ENCODE data around the gene ALS2CL. TPM values are rescaled to one million over a fixed set of nuclear protein-coding genes. Genes with fewer than 3 reads are reported as not detected.

Gene ALS2CL
- total RNA-seq, 2 experiments from 2014 or later: 6.9 to 7.4 TPM

DNA sequence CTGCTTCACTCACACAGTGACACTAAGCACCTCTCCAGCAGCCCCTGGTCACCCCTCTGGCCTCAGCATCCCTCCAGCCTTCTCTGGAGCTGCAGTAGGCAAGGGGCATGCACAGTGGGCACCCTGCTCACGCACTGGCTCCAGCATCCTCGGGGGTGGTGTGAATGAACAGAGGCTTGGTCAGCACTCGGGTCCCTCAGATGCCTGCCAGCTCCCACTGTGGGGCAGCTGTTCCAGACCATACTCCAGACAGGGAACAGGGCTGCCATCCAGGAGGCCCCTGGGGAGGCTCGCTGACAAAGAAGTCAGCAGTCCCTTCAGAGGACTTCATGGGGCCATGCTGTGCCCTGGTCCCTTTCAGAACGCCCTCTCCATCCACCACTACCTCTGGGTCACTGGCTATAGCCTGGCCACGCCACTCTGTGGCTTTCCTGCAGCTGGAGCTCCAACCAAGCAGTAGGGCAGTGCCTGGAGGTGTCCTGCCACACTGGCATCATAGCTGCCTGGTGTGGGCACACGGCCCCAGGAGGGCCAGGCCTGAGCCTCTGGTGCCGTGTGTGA is 26.3 kb downstream of the ALS2CL start:
- Mint-ChIP-seq H3K27ac (no peak overlapping the region), H3K4me3 (no peak overlapping the region), H3K36me3 (ENCODE audit: low read depth) (no peaks in the 10 kb centered on the region), H3K27me3 (peaks cover 2% of the 10 kb centered on the region), H3K4me1 (no peaks in the 10 kb centered on the region), H3K9me3 (no peaks in the 10 kb centered on the region)
- DNase-seq: no peak
- CTCF ChIA-PET: no interaction called here
- POLR2A ChIA-PET: no interaction called here

DNA sequence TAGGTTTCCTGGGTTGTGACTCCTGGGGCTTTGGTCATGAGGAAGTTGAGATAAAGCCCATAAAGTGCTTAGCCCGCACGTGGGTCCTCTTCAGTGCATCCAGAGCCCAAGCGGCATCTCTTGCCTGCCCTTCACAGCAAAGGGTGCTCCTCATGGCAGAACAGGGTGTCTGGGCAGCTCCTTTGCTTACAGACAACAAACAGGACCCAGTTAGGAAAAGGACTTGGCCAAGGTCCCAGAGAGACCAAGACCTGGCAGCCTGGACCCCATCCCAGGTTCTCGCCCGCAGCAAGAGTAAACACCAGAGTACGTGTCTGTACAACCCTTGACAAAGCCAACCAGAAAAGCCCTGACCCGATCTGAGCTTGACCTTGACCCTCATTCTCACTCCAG is 27.0 kb downstream of the ALS2CL start:
- no peaks in the 10 kb centered on the region for H3K4me1 Mint-ChIP-seq
- no peak overlapping the region for H3K4me3 Mint-ChIP-seq
- no peak overlapping the region for H3K27ac Mint-ChIP-seq
- ChIA-PET POLR2A (no interaction called here), CTCF (no interaction called here)
- H3K36me3 Mint-ChIP-seq (ENCODE audit: low read depth): no peaks in the 10 kb centered on the region
- no peaks in the 10 kb centered on the region for H3K9me3 Mint-ChIP-seq
- H3K27me3 Mint-ChIP-seq: peaks cover 2% of the 10 kb centered on the region
- DNase-seq: no peak

GRCh38 chr3:46665763-46666452 is 27.6 kb downstream of the ALS2CL start:
- no peak for DNase-seq
- no peak overlapping the region for H3K27ac Mint-ChIP-seq
- H3K4me3 Mint-ChIP-seq: no peak overlapping the region
- H3K36me3 Mint-ChIP-seq (ENCODE audit: low read depth): no peaks in the 10 kb centered on the region
- no peaks in the 10 kb centered on the region for H3K9me3 Mint-ChIP-seq
- ChIA-PET CTCF (no interaction called here), POLR2A (no interaction called here)
- peaks cover 2% of the 10 kb centered on the region for H3K27me3 Mint-ChIP-seq
- no peaks in the 10 kb centered on the region for H3K4me1 Mint-ChIP-seq

DNA sequence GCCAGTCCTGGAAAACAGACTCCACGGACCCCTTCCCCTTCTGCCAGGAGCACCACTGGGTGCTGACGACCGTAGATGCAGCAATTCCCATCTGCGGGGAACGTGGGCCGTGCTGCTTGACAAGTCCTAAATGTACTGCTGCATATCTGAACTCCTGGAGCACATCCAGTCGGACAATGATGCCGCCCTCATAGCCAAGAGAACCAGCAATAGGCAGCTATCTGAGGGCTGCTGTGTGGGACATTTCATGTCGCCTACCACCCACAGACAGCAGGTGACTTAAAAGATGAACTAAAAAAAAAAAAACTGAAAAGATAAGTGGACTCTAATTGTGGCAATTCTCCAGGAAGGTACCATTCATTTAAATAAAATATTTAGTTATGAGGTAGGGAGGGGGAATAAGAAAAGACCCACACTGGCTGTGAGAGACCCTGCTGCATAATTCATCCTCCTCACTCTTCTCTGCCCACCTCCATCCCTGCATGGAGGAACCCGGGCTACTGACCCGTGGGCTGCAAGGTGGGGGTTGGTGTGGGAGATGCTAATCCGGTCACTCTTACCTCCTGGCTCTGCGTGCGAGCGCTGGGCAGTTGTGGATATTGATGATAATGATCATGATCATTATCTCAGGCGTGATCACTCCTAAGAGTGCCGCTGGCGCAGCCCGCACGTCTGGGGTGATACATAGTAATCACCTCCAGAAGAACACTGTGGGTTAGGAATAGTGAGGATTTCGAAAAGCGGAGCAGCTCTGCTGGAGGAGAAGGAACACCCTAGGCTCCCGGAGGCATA is 28.3 kb downstream of the ALS2CL start:
- POLR2A ChIA-PET: no interaction called here
- no peak for DNase-seq

GRCh38 chr3:46664188-46664970 is 29.1 kb downstream of the ALS2CL start:
- H3K4me1 Mint-ChIP-seq: no peaks in the 10 kb centered on the region
- no peak overlapping the region for H3K4me3 Mint-ChIP-seq
- no peaks in the 10 kb centered on the region for H3K36me3 Mint-ChIP-seq (ENCODE audit: low read depth)
- peak; percentile 15 for DNase-seq
- H3K27ac Mint-ChIP-seq: no peak overlapping the region
- POLR2A ChIA-PET: no interaction called here
- CTCF ChIA-PET: interaction anchor here (0.6 to 1.2 kb wide), 4 partner anchors 11 to 561 kb away, joined by 3 to 4 read pairs (median 3); no protein-coding TSS in a partner anchor
- H3K9me3 Mint-ChIP-seq: no peaks in the 10 kb centered on the region
- peaks cover 2% of the 10 kb centered on the region for H3K27me3 Mint-ChIP-seq

More for the DNA sequence above, 28.3 kb downstream of the ALS2CL start:
- Mint-ChIP-seq H3K27ac (no peak overlapping the region), H3K4me3 (no peak overlapping the region), H3K27me3 (peaks cover 2% of the 10 kb centered on the region), H3K36me3 (ENCODE audit: low read depth) (no peaks in the 10 kb centered on the region), H3K9me3 (no peaks in the 10 kb centered on the region), H3K4me1 (no peaks in the 10 kb centered on the region)
- CTCF ChIA-PET: interaction anchor here (1.2 kb wide), 1 partner anchor 177 kb away, joined by 4 read pairs; no protein-coding TSS in a partner anchor

DNA sequence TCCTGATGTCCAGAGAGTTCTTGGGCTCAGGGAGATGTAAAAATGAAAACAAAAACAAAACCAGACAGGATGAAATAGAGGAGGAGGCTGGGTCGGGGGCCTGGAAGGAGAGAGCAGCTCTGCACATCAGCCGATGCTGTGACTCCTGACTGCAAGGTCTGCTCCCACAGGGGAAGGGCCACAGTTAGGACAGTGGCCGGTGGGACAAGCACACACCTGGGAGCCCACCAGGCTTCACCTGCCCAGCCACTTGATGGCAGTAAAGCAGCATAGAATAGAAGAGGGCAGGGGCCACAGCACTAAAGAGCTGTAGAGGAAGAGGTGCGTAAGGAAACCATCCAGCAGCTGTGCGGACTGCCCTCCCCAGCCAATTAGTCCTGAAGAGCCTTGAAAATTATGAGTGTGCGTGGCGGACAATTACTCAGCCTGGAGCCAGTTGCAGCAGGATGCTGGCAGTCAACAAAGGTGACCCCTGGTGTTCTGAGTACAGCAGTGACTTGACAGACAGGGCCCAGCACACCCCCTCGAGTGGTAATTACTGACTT is 29.8 kb downstream of the ALS2CL start:
- Mint-ChIP-seq H3K27me3 (peaks cover 2% of the 10 kb centered on the region), H3K4me1 (no peaks in the 10 kb centered on the region), H3K27ac (no peak overlapping the region), H3K9me3 (no peaks in the 10 kb centered on the region), H3K4me3 (no peak overlapping the region), H3K36me3 (ENCODE audit: low read depth) (no peaks in the 10 kb centered on the region)
- POLR2A ChIA-PET: no interaction called here
- peak; percentile 17 for DNase-seq
- CTCF ChIA-PET: interaction anchor here (0.6 kb wide), 2 partner anchors 10 to 134 kb away, joined by 3 read pairs; no protein-coding TSS in a partner anchor

- H3K4me1 Mint-ChIP-seq: no peaks in the 10 kb centered on the region
- H3K27me3 Mint-ChIP-seq: peaks cover 2% of the 10 kb centered on the region
- H3K27ac Mint-ChIP-seq: no peak overlapping the region
- H3K4me3 Mint-ChIP-seq: no peak overlapping the region
- POLR2A ChIA-PET: no interaction called here
- CTCF ChIA-PET: no interaction called here
- DNase-seq: peak; percentile 9
- H3K36me3 Mint-ChIP-seq (ENCODE audit: low read depth): no peaks in the 10 kb centered on the region
- no peaks in the 10 kb centered on the region for H3K9me3 Mint-ChIP-seq
Measured at GRCh38 chr3:46662771-46663551, 30.5 kb downstream of the ALS2CL start.

- no peak for DNase-seq
- peaks cover 4% of the 10 kb centered on the region for H3K27me3 Mint-ChIP-seq
- POLR2A ChIA-PET: no interaction called here
- CTCF ChIA-PET: interaction anchor here (1.9 kb wide), 1 partner anchor 173 kb away, joined by 8 read pairs; no protein-coding TSS in a partner anchor
- no peaks in the 10 kb centered on the region for H3K36me3 Mint-ChIP-seq (ENCODE audit: low read depth)
- H3K4me1 Mint-ChIP-seq: peaks cover 3% of the 10 kb centered on the region
- H3K4me3 Mint-ChIP-seq: no peak overlapping the region
- H3K9me3 Mint-ChIP-seq: no peaks in the 10 kb centered on the region
- H3K27ac Mint-ChIP-seq: no peak overlapping the region
Measured at GRCh38 chr3:46661776-46662766, 31.4 kb downstream of the ALS2CL start.

DNA sequence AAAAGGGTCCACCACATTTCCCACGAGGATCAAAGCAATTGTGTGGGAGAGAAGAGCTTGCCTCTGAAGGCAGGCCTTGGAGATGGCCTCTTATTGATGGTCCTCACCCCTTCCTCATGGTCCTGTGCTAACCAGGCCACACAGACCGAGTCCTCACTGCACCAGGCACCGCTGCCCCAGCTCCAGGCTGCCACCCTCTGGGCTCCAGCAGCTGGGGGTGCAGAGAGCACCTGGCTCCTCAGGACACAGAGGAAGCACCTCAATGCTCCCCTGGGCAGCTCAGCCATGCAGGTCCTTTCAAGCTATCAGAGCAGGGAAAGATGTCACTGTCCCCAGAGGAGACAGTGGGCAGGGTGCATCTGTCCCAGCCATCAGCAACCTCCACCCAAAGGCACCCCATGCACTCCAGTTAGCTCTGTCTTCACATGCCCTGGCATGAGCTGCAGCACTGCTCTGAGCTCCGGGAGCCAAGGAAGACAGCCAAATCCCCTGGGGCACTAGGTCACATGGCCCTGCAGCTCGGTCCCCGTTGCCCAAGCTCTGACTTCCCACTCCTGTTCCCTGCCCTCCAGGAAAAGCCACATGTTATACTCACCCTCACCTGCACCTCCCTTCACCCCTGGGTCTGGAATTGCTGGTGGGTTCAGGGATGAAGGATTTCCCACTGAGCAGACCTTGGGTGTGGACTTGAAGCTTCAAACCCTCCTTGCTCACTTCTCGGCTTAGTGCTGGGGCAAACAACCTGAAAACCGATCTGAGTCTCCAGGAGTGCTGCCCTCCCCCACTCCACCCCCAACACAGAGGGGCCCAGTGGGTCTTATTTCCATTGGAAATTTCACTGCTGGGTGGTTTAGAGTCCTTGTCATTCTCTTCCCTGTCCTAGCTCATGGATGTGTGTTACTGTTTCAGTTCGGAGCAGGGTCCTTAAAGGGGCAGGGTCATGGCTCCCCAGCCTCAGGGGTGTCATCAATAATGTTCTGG is 32.6 kb downstream of the ALS2CL start:
- no peak overlapping the region for H3K27ac Mint-ChIP-seq
- no peak overlapping the region for H3K4me3 Mint-ChIP-seq
- H3K36me3 Mint-ChIP-seq (ENCODE audit: low read depth): no peaks in the 10 kb centered on the region
- no peaks in the 10 kb centered on the region for H3K9me3 Mint-ChIP-seq
- peaks cover 3% of the 10 kb centered on the region for H3K4me1 Mint-ChIP-seq
- peak; percentile 12 for DNase-seq
- peaks cover 4% of the 10 kb centered on the region for H3K27me3 Mint-ChIP-seq
- ChIA-PET POLR2A (no interaction called here), CTCF (interaction anchor here (1.9 kb wide), 1 partner anchor 172 kb away, joined by 8 read pairs; no protein-coding TSS in a partner anchor)

DNA sequence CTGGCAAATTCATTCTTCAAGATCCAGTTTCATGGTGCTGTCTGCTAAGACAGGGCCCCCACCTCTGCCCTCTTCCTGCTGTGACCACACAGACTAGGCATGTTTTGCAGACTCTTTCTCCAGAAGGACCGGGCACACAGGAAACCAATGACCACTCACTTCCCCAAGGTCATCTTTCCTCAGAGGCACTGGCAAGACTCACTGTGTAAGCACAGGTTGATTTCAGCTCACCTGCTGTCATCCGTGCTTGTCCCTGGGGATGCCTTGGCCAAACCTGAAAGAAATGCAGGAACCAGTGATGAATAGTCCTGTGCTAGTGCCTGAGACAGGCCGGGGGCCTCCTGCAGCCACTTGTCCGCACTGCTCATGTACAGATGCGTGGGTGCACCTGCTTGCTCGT is 33.5 kb downstream of the ALS2CL start:
- no peaks in the 10 kb centered on the region for H3K36me3 Mint-ChIP-seq (ENCODE audit: low read depth)
- no peaks in the 10 kb centered on the region for H3K9me3 Mint-ChIP-seq
- H3K27ac Mint-ChIP-seq: no peak overlapping the region
- no peak overlapping the region for H3K4me3 Mint-ChIP-seq
- no peak for DNase-seq
- peaks cover 3% of the 10 kb centered on the region for H3K4me1 Mint-ChIP-seq
- POLR2A ChIA-PET: no interaction called here
- CTCF ChIA-PET: interaction anchor here (0.5 to 1.9 kb wide), 2 partner anchors 30 to 171 kb away, joined by 4 to 8 read pairs; no protein-coding TSS in a partner anchor
- H3K27me3 Mint-ChIP-seq: peaks cover 8% of the 10 kb centered on the region

Measured in activated CD4-positive, alpha-beta memory T cell treated with anti-CD3 and anti-CD28 coated beads, Interleukin-2, amount 10 ng/mL, durations not matched to agents 7 days and 5 days (primary cell).